ENCODE measurements around the gene C12orf42. TPM values are rescaled to one million over a fixed set of nuclear protein-coding genes. Genes with fewer than 3 reads are reported as not detected.

C12orf42 gene
- total RNA-seq, 1 experiment from 2014 or later: not detected

GRCh38 chr12:103462675-103463074 lies 33.1 kb downstream of the C12orf42 start:
- H3K27ac ChIP-seq (ENCODE audit: low read length): no peak overlapping the region
- ChIA-PET POLR2A (ENCODE audit: unreplicated experiment) (no interaction called here), CTCF (no interaction called here)
- no peaks in the 10 kb centered on the region for H3K9me2 ChIP-seq (replicated peaks; ENCODE audit: low read length)
- H3K4me3 ChIP-seq (ENCODE audit: low read length): no peak overlapping the region
- DNase-seq (no peak), ATAC-seq (no peak)
- no peaks in the 10 kb centered on the region for H4K20me1 ChIP-seq (ENCODE audit: low read length)
- H3K79me2 ChIP-seq (ENCODE audit: low read length): no peaks in the 10 kb centered on the region
- H3K27me3 ChIP-seq (ENCODE audit: low read length): peaks cover 19% of the 10 kb centered on the region
- TF ChIP-seq CTCF (conservative IDR thresholded peaks at IDR 0.05; ENCODE audit: low read depth, low read length): no peak
- no peak for TF ChIP-seq EZH2 (IDR thresholded peaks at IDR 0.05; ENCODE audit: low read length, unreplicated experiment)
- TF ChIP-seq EZH2phosphoT487 (IDR thresholded peaks at IDR 0.05; ENCODE audit: borderline replicate concordance, low read length): no peak
- intact Hi-C loops (cut with micrococcal nuclease): no loop called here
- H3F3A ChIP-seq (ENCODE audit: low read length, unreplicated experiment): no peaks in the 10 kb centered on the region
- no peaks in the 10 kb centered on the region for H3K36me3 ChIP-seq (ENCODE audit: low read depth, low read length)
- H3K9me3 ChIP-seq (ENCODE audit: low read length): no peaks in the 10 kb centered on the region
- no TSS peak for BruUV-seq (replicated peaks)
- no peaks in the 10 kb centered on the region for H3K4me1 ChIP-seq (ENCODE audit: insufficient read depth, low read length)
- H2AFZ ChIP-seq (ENCODE audit: low read length): no peak overlapping the region
- no peak overlapping the region for H3K9ac ChIP-seq (ENCODE audit: low read length)
- H3K4me2 ChIP-seq (ENCODE audit: low read length): no peak overlapping the region

- no peak overlapping the region for H3K4me2 ChIP-seq (ENCODE audit: low read length)
- H3K9ac ChIP-seq (ENCODE audit: low read length): no peak overlapping the region
- H3K4me3 ChIP-seq (ENCODE audit: low read length): no peak overlapping the region
- ATAC-seq: no peak
- H3K9me2 ChIP-seq (replicated peaks; ENCODE audit: low read length): no peaks in the 10 kb centered on the region
- no peak overlapping the region for H2AFZ ChIP-seq (ENCODE audit: low read length)
- ChIA-PET POLR2A (ENCODE audit: unreplicated experiment) (no interaction called here), CTCF (no interaction called here)
- no peaks in the 10 kb centered on the region for H3F3A ChIP-seq (ENCODE audit: low read length, unreplicated experiment)
- no peak for DNase-seq
- peaks cover 23% of the 10 kb centered on the region for H3K27me3 ChIP-seq (ENCODE audit: low read length)
- H3K27ac ChIP-seq (ENCODE audit: low read length): no peak overlapping the region
- TF ChIP-seq EZH2 (IDR thresholded peaks at IDR 0.05; ENCODE audit: low read length, unreplicated experiment): no peak
- no peak for TF ChIP-seq EZH2phosphoT487 (IDR thresholded peaks at IDR 0.05; ENCODE audit: borderline replicate concordance, low read length)
- TF ChIP-seq CTCF (conservative IDR thresholded peaks at IDR 0.05; ENCODE audit: low read depth, low read length): no peak
- no peaks in the 10 kb centered on the region for H3K9me3 ChIP-seq (ENCODE audit: low read length)
- no peaks in the 10 kb centered on the region for H4K20me1 ChIP-seq (ENCODE audit: low read length)
- H3K79me2 ChIP-seq (ENCODE audit: low read length): no peaks in the 10 kb centered on the region
- no TSS peak for BruUV-seq (replicated peaks)
- intact Hi-C loops (cut with micrococcal nuclease): no loop called here
- no peaks in the 10 kb centered on the region for H3K4me1 ChIP-seq (ENCODE audit: insufficient read depth, low read length)
- no peaks in the 10 kb centered on the region for H3K36me3 ChIP-seq (ENCODE audit: low read depth, low read length)
These were observed 38.3 kb downstream of the C12orf42 start for GRCh38 chr12:103457471-103457870.

GRCh38 chr12:103456006-103456405 lies 39.8 kb downstream of the C12orf42 start:
- H3K27ac ChIP-seq (ENCODE audit: low read length): no peak overlapping the region
- BruUV-seq (replicated peaks): no TSS peak
- H3K36me3 ChIP-seq (ENCODE audit: low read depth, low read length): no peaks in the 10 kb centered on the region
- ATAC-seq: no peak
- no peak overlapping the region for H3K9ac ChIP-seq (ENCODE audit: low read length)
- peaks cover 18% of the 10 kb centered on the region for H3K27me3 ChIP-seq (ENCODE audit: low read length)
- no peaks in the 10 kb centered on the region for H3F3A ChIP-seq (ENCODE audit: low read length, unreplicated experiment)
- H3K79me2 ChIP-seq (ENCODE audit: low read length): no peaks in the 10 kb centered on the region
- no peaks in the 10 kb centered on the region for H3K9me3 ChIP-seq (ENCODE audit: low read length)
- intact Hi-C loops (cut with micrococcal nuclease): no loop called here
- ChIA-PET CTCF (no interaction called here), POLR2A (ENCODE audit: unreplicated experiment) (no interaction called here)
- no peaks in the 10 kb centered on the region for H4K20me1 ChIP-seq (ENCODE audit: low read length)
- DNase-seq: no peak
- H3K4me1 ChIP-seq (ENCODE audit: insufficient read depth, low read length): no peaks in the 10 kb centered on the region
- no peak overlapping the region for H2AFZ ChIP-seq (ENCODE audit: low read length)
- no peaks in the 10 kb centered on the region for H3K9me2 ChIP-seq (replicated peaks; ENCODE audit: low read length)
- TF ChIP-seq EZH2phosphoT487 (IDR thresholded peaks at IDR 0.05; ENCODE audit: borderline replicate concordance, low read length): no peak
- TF ChIP-seq EZH2 (IDR thresholded peaks at IDR 0.05; ENCODE audit: low read length, unreplicated experiment): no peak
- no peak for TF ChIP-seq CTCF (conservative IDR thresholded peaks at IDR 0.05; ENCODE audit: low read depth, low read length)
- no peak overlapping the region for H3K4me2 ChIP-seq (ENCODE audit: low read length)
- no peak overlapping the region for H3K4me3 ChIP-seq (ENCODE audit: low read length)
